Caki2 (cell line): Measurements from ENCODE around the gene BTN2A1. TPM values are rescaled to one million over a fixed set of nuclear protein-coding genes. Genes with fewer than 3 reads are reported as not detected.
"Not testable (repeated sequence)": the region's sequence is repeated elsewhere in the genome, so short reads cannot be mapped to it uniquely, and the experiment has no call there.

Experiments
- DNase-seq: peaks from one replicate; pipeline ENCODE4 v3.0.0-alpha.2; 2015; ENCODE audit warnings: low read depth
- in situ Hi-C: cut with HindIII; loops from 2 replicates; pipeline ENCODE4 v1.10.0; 2016; ENCODE audit warnings: low sequenced_read_pairs, low pct_unique_long_range_greater_than_20kb, mixed read lengths
- total RNA-seq: library from RNA; depleted of rRNA; stranded (reverse); fragments of >200 nt; shearing (Covaris generic); gene quantifications from 2 replicates; pipeline ENCODE4 v1.2.3, GENCODE V29; 2014; ENCODE audit warnings: low replicate concordance

BTN2A1 gene
- total RNA-seq, 1 experiment from 2014 or later, result 14.1 TPM

DNA sequence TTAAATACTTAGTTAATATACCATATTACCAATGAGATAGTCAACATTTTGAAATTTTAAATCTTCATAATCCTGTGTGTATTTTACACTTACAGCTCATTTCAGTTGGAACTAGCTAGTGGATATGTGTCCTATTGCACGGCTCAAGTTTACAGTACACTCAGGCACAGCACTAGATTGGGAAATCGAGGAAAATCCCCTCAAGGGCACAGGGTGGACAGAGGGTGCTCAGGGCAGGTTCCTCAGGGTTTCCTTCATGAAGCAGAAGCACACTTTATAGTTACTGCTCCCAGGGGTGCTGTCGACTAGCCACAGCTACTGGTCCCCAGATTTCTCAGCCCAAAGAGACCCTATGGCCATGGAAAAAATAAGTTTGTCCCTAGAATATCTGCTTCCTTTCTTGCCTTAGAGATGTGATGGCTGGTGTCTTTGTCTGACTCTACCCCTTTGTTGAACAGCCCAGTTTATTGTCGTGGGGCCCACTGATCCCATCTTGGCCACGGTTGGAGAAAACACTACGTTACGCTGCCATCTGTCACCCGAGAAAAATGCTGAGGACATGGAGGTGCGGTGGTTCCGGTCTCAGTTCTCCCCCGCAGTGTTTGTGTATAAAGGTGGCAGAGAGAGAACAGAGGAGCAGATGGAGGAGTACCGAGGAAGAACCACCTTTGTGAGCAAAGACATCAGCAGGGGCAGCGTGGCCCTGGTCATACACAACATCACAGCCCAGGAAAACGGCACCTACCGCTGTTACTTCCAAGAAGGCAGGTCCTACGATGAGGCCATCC, 1.5 kb downstream of the BTN2A1 start:
- DNase-seq, result no peak
- in situ Hi-C loops, result no loop called here

DNA sequence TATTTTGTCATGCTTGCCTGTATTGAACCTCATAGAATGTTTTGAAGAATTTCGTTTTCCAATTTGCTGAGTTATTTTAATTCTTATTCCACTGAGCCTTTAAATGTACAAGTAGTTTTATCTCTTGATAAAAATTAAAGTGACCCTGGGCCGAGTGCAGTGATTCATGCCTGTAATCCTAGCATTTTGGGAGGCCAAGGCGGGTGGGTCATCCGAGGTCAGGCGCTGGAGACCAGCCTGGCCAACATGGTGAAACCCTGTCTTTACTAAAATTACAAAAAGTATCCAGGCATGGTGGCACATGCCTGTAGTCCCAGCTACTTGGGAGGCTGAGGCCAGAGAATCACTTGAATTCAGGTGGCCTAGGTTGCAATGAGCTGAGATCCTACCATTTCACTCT, 3.6 kb downstream of the BTN2A1 start:
- in situ Hi-C loops, DNase-seq: not testable (repeated sequence)

DNA sequence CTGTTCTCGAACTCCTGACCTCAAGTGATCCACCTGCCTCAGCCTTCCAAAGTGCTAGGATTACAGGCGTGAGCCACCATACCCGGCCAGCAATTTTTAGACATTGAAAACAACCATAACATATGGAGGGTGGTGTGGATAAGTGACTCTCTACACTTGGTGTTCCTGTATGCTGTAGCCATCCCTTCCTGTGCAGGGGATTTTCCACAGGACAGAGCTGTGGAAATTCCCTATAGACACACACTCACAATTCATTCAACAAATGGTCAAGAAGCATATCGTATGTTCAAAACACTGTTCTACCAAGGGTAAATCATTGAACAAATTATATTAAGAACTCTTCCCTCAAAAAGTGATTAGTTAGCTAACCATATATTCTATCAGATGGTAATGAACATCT, 6.3 kb downstream of the BTN2A1 start:
- in situ Hi-C loops, result no loop called here
- DNase-seq, result no peak

DNA sequence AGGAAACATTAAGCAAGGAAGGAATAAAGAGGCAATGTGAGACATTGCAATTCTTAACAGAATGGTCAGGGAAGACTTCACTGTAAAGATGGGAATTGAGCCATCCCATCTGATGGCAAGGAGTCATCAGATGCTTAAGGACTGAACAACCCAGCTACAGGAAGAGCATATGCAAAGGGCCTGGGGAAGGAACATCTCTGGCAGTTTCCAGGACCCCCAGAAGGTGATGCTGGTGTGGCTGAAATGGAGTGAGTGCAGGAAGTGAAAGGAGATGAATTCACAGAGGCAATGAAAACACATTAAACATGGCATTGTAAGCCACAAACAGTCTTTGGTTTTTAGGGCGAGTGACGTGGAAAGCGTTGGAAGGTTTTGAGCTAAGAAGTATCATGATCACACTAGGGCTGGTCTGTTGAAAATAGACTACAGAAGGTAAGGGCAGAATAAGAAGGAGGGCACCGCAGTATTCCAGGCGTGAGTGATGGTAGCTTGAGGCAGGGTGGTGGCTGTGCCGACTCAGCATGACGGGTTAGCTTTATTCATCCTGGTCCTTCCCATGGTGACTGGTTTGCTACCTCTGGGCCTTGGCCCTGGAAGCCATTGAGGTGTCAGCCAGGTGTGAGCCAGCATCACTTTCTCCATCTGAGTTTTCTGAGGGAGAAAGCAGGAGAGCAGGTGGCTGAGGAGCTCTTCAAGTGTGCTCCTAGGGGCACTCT, 6.8 kb downstream of the BTN2A1 start:
- no peak for DNase-seq
- in situ Hi-C loops, result no loop called here

DNA sequence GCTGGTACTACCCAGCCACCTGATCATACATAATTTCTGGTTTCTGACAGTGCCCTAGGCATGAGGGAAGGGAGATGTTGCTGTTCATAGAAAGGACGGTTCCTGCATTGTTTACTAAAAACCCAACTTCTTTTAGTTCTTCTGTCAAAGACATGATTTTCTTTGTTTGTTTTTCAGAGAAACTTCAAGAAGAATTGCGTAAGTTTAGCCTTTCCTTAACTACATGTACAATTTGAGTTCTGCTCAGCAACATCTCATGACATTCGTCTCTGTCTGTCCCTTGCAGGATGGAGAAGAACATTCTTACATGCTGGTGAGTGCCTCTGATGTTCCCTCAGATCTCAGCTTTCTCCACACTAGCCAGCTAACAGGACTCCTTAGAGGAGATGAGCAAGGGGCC, 8.0 kb downstream of the BTN2A1 start:
- no peak for DNase-seq
- in situ Hi-C loops, result no loop called here

DNA sequence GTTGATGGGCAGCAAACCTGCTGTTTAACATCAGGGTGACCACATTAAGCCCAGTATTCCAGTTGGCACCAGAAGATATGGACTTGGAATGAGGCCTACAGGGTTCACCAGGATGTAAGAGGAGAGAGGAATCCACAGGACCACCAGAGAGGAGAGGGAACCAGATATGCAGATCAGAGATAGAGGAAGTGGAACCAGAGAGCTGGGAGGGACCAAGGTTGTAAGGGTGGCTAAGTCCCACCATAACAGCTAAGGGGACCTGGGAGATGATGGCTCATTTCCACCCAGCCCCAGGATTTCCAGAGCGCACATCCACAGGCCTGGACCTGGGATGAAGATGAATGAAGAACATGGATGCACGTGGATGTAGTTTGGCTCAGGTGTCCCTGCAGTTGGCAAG, 11.1 kb downstream of the BTN2A1 start:
- DNase-seq, result no peak
- in situ Hi-C loops, result no loop called here

DNA sequence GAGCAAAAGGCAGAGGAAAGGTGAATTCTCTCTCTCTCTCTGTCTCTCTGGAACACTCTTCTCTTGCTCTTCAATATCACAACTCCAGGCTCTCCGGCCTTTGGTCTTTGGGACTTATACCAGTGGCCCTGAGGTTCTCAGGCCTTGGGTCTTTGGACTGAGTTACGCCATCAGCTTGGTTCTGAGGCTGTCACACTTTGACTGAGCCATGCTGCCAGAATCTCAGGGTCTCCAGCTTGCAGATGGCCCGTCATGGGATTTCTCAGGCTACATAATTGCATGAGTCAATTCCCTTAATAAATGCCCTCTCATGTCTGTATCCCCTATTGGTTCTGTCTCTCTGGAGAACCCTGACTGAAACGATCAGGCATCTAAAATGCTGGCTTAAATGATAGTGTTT, 12.9 kb downstream of the BTN2A1 start:
- in situ Hi-C loops, result no loop called here

DNA sequence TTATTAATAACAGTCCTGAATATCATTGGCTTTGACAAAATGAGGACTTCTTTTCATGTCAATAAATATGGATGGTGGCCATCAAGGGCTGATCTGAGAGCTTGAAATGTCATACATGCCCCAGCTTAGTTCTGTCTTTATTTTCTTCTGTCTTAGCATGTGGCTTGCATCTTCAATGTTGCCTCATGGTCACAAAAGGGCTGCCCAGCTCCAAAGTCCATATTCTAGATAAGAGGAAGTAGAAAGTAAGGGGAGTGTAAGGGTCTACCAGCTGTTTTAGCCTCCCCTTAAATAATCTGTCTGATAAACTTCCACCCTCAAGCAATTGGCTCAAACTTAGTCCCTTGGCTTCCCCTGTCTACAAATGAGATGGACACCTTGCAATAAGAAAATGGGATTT, 14.2 kb downstream of the BTN2A1 start:
- in situ Hi-C loops, result no loop called here
- no peak for DNase-seq

More for the DNA sequence above, 12.9 kb downstream of the BTN2A1 start:
- DNase-seq, result no peak

DNA sequence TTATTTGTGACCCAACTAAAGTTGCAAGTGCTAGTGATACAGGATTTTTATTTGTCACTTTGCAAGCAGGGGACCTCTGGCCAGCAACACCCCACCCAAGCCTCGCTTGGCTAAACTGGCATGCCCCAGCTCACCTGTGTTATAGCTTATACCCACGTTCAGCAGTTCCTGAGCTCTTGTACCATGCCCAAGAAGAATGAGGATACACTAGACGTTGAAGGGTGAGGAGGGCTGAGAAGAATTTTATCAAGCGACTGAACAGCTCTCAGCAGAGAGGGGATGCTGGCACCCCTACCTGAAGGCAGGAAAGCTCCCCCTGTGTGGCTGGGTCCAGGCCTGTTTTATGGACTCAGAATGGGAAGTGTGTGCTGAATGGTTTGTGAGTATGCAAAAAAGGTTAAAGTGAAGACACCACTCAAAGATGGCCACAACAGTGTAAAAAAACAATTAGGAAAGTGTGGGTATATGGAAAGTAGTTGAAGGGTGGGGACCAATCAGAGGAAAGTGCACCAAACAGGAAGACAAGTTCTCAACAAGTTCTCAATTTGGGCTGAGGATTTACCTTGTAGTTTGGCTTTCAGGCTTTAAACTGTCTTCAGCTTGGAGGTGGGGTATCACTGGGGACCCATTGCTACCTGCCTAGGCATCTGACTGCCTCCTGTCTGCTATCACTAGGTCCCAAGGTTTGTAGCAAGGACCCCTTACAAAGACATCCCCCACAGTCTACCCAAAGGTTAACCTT, 15.0 kb downstream of the BTN2A1 start:
- no peak for DNase-seq
- in situ Hi-C loops, result no loop called here

DNA sequence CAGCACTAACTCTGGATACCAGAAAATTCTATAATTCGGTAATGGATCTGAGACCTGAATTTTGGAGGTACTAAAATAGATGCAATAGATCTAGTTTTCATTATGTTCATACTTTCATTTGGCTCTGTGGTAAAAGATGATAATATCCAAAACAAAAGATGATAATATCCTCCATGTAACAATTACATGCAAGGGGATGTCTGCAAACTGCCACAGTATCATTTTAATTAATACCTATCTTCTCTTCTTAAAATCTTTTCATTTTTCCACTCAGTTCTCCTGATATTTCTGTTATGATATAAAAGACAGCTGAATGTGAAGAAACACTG, 15.6 kb downstream of the BTN2A1 start:
- no peak for DNase-seq
- in situ Hi-C loops, result no loop called here

DNA sequence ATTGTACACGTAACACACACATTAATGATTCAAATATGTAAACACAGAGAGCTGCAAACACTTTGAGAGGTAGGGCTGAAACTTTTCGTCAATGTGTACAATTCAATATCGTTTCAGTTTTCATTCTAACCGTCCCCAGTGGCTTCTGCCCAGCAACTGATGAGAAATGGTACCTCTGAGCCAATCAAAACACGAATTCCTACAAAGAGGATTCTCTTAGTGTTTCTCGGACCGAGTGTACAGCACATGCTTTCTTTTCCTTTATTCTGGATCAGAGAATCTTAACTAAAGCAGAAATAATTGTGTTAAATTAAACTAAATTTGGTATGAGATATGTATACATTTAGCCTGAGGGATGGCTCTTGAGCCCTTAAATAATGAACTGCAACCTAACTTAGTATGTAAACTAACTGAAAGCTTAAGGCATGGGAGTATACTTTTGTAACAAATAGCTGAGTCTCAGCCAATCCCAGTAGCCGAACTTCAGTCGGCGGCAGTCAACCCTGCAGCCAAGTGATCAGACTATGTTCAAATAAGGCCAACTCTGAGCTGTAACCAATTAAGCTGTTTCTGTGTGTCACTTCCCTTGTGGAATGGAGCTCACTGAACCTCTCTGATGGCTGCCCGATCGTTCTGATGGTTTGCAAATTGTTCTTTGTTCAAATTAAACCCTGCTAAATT, 16.1 kb downstream of the BTN2A1 start:
- in situ Hi-C loops, result no loop called here
- peak; percentile 96 for DNase-seq

DNA sequence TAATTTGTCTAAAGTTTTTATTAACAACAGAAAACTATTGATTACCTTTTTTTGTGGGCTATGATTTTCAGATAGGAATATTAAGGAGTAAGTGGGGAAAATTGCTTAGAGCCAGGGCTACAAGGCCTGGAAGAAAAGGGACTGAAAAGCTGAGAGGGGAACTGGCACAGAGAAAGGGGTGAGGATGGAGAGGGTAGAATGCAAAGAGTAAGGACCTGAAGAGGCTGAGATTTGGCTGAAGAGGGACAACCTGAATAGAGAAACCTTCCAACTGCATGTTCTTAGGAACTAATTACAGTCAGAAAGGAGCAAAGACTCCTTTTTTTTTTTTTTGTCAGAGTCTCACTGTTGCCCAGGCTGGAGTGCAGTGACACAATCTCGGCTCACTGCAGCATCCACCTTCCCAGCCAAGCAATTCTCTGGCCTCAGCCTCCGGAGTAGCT, 16.7 kb downstream of the BTN2A1 start:
- DNase-seq, result no peak
- in situ Hi-C loops, result no loop called here

DNA sequence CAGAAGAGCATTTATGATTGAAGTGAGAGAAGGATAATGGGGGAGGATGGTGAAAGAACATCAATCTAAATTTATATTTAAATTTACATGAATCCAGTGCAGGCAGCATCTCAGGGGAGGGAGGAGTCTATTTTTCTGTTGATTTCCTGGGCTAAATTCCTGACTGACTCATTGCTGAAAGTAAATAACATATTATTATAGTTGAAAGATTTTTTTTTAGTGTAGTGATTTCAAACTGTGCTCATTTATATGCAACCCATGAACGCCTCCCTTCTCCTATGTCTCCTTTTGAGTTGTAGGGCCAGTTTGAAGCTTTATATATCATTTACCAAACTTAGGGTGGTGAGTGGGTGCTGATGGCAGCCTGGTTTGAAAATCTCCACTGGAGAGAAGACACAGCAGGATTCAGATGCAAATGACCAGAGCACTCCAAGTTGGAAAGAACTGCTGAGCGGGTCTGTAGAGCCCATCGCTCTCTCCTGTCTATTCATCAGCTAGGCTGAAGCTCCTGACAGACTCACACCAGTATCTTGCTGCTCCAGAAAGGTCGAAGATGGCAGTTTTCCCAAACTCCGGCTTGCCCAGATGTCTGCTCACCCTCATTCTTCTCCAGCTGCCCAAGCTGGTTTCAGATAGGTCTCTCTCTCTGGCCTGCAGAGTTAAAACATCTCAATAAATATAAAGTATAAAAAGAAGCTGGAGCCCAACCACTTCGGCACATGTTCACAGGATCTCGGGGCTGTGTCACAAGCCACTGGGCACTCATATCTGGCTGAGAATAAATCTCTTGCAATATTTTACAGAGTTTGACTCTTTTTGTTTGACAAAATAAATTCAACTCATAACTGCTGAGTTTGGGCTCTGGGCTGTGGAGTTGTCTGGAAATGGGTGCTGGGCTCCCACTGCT, 18.3 kb downstream of the BTN2A1 start:
- in situ Hi-C loops, result no loop called here
- DNase-seq, result no peak

DNA sequence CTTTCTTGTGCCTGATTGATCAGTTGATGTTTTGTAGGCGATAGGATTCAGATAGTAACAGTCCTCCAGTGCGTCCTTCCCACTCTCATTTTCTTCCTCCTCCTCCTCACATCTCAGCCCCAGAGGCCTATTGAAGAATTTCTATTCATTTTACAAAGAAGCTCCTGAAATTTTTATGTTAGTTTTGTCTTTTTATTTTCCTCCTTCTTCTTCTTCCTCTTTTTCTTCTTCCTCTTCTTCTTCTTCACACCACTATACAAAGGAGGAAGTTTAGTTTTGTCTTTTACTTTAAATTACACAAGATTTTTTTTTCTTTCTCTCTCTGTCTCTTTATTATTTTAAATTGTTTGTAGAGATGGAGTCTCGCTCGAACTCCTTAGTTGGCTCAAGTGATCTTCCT, 19.1 kb downstream of the BTN2A1 start:
- DNase-seq, result no peak
- in situ Hi-C loops, result no loop called here

DNA sequence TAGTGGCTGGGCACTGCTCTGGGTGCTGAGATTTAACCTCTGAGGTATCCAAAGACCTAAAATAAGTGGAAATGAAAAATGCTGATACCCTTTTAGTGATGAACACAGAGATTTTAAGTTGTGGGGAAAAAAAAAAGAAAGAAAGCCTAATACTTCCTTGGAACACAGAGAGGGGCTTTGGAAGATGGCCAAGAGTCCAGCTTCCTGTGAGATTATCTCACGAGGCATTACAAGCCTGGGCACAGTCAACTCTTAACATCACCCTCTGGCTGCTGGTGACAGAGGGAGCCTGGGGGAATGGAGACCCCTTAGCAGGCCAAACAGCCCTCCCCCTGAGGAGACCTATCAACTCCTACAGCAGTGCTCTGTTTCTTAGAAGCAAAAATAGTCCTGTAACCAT, 19.7 kb downstream of the BTN2A1 start:
- in situ Hi-C loops, result no loop called here
- DNase-seq, result no peak

DNA sequence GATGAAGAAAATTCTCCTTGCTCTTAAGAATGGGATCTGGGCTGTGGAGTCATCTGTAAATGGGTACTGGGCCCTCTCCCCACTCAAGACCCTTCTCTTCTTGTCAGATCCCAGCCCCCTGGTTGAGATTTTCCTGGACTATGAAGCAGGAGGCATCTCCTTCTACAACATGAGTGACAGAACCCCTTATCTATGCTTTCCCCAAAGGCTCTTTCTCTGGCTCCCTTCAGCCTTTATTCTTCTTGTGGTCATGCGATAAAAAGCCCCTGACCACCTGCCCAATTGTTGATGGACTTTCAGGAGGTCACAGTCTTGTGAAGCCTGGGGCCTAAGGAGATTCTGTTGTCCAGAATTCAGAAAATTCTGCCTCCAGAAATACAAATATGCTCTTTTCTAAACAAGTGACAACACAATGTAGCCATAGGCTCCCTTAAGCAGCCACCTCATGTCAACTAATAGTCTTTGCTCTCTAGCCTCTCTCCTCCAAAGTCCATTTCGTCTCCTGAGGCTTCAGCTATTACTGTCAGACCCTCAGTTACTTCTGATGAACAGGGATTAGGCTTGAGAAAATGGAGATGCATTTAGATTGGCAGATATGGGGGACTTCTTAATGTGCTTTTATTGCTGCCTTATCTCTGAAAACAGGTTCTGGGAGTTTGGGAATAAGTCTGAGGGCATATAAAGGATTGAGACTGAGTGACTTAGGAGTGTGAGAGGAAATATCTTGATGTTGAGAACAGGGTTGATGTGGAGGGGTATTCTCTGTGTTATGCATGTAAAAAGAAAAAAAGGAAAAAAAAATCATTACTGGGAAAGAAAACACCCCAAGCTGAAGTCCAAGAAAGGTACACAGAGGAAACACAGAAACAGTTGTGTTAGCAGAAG, 20.6 kb downstream of the BTN2A1 start:
- no peak for DNase-seq
- in situ Hi-C loops, result no loop called here

DNA sequence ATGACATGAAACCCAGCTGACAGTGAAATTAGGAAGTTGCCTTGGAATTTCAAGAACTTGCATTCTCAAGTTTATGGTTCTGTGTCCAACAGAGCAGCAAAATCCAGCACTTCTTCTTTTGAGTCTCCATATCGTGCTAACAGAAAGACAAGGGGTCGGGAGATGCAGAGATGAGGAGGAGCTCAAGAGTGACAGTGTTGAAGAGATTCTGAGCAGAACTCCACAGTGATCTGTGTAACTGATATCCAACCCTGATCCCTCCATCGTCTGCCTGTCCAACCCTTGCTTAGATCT, 21.2 kb downstream of the BTN2A1 start:
- in situ Hi-C loops, result no loop called here
- DNase-seq, result no peak
